Panc1 (cell line): ENCODE results near the gene MAP7. TPM values are rescaled to one million over a fixed set of nuclear protein-coding genes. Genes with fewer than 3 reads are reported as not detected.

ENCODE experiments used
- ATAC-seq: fragments of 200-7000 bp; cut with Tn5 transposase; 2 replicates; pipeline ENCODE4 v1.9.1; 2020; ENCODE audit warnings: mild to moderate bottlenecking, moderate library complexity
- BruUV-seq: library from RNA; stranded (reverse); fragments of 400-500 nt; replicated peaks from 2 replicates; lab custom pipeline; 2021; lab: Mats Ljungman, UMichigan
- CTCF ChIA-PET: fragments of 300-600 bp; sonication (Branson Sonifier 250); formaldehyde crosslinking; loops from one replicate; lab custom pipeline; 2022; ENCODE audit warnings: antibody characterized with exemption; lab: Charles Lee
- POLR2A ChIA-PET: fragments of 300-600 bp; sonication (Branson Sonifier 250); formaldehyde crosslinking; loops from one replicate; lab custom pipeline; 2022; ENCODE audit warnings: antibody characterized with exemption; lab: Charles Lee
- DNase-seq: peaks from one replicate; pipeline ENCODE4 v3.0.0-alpha.2; 2010; ENCODE audit warnings: low read depth, low spot score
- H3K27ac ChIP-seq: 2 replicates; pipeline ENCODE4 v1.5.1; 2011; ENCODE audit warnings: mild to moderate bottlenecking, low read length, inconsistent platforms
- H3K27me3 ChIP-seq: fragments of 200-500 bp; sonication (Bioruptor generic); 2 replicates; pipeline ENCODE4 v1.6.0; 2014; ENCODE audit warnings: low read length, inconsistent platforms; ENCODE audit not compliant: control insufficient read depth, insufficient read depth
- H3K36me3 ChIP-seq: fragments of 200-500 bp; sonication (Bioruptor generic); 2 replicates; pipeline ENCODE4 v1.5.1; 2014; ENCODE audit warnings: inconsistent platforms, mild to moderate bottlenecking, low read length, moderate library complexity; ENCODE audit not compliant: control insufficient read depth, insufficient read depth
- H3K4me1 ChIP-seq: 2 replicates; pipeline ENCODE4 v1.5.1; 2011; ENCODE audit warnings: inconsistent platforms, mild to moderate bottlenecking, low read length, moderate library complexity; ENCODE audit not compliant: control insufficient read depth, insufficient read depth
- H3K4me3 ChIP-seq, 2 experiments: 2 replicates each; pipeline ENCODE4 v1.5.1; 2011 to 2012; ENCODE audit warnings: low read depth in 2 of 2, low read length in 2 of 2, mild to moderate bottlenecking in 2 of 2, inconsistent platforms in 1 of 2, moderate library complexity in 1 of 2
- H3K9me3 ChIP-seq: fragments of 200-500 bp; sonication (Bioruptor generic); 2 replicates; pipeline ENCODE4 v1.5.1; 2014; ENCODE audit warnings: low read depth, mild to moderate bottlenecking, inconsistent platforms, low read length, moderate library complexity; ENCODE audit not compliant: control insufficient read depth, insufficient read depth
- POLR2AphosphoS5 ChIP-seq: IDR thresholded peaks from 2 replicates; pipeline ENCODE4 v1.6.1; 2012; ENCODE audit warnings: mild to moderate bottlenecking, low read depth, low read length, moderate library complexity
- REST ChIP-seq, 2 experiments: IDR thresholded peaks; 2 replicates each; pipeline ENCODE4 v1.6.1; 2011 to 2012; ENCODE audit warnings: low read depth in 2 of 2, control low read depth in 1 of 2, low read length in 1 of 2, mild to moderate bottlenecking in 1 of 2, moderate library complexity in 1 of 2; ENCODE audit not compliant: insufficient read depth in 1 of 2
- SIN3A ChIP-seq: IDR thresholded peaks from 2 replicates; pipeline ENCODE4 v1.6.1; 2012; ENCODE audit warnings: low read depth, mild to moderate bottlenecking, low read length, moderate library complexity, borderline replicate concordance; ENCODE audit not compliant: insufficient read depth
- TCF7L2 ChIP-seq: IDR thresholded peaks from 2 replicates; pipeline ENCODE4 v1.6.1; 2011; ENCODE audit warnings: mild to moderate bottlenecking, low read depth, low read length, inconsistent platforms
- in situ Hi-C: cut with HindIII; loops from 2 replicates; pipeline ENCODE4 v1.10.0; 2016; ENCODE audit warnings: low sequenced_read_pairs, low pct_unique_long_range_greater_than_20kb
- intact Hi-C: fragments of 100-400 bp; cut with micrococcal nuclease; formaldehyde crosslinking; loops from one replicate; pipeline ENCODE4 v1.10.0; 2022; ENCODE audit not compliant: unreplicated experiment
- total RNA-seq: library from RNA; stranded (reverse); gene quantifications from one replicate; pipeline ENCODE4 v1.2.1, GENCODE V29; 2021; ENCODE audit not compliant: unreplicated experiment
- TF ChIP-seq, protein P1 (sequence below): fragments of 450-650 bp; IDR thresholded peaks from 2 replicates; pipeline ENCODE4 v1.5.1; 2017; ENCODE audit warnings: mild to moderate bottlenecking

MAP7 gene
- total RNA-seq, 1 experiment from 2014 or later = 1.8 TPM

GRCh38 chr6:136404627-136405419 lies 145.4 kb downstream of the MAP7 start:
- POLR2A ChIA-PET = no interaction called here
- no peaks in the 10 kb centered on the region for H3K36me3 ChIP-seq

DNA sequence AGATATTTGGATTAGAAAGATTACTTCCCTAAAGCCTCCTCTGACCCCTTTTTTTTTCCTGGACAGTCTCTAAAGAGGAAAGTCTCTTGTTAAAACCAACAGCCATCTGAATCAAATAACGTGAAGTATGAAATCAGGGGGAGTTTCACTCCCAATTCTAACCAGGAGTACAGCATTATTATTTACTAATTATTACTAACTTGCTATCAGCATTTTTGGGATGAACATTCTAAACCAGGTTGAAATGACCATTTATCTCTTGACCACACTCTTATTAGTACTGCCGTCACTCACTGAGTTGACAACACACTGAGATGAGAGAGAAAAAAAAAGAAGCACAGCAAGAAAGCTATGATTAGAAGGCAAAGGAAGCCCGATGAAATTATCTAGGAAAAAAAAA lies 146.2 kb downstream of the MAP7 start:
- H3K9me3 ChIP-seq = no peaks in the 10 kb centered on the region
- BruUV-seq = no TSS peak
- ChIA-PET CTCF (no interaction called here), POLR2A (no interaction called here)
- DNase-seq (no peak), ATAC-seq (no peak)
- H3K27me3 ChIP-seq = no peaks in the 10 kb centered on the region
- H3K4me1 ChIP-seq = no peaks in the 10 kb centered on the region; the same call in 1 of the 2 replicates
- no peak overlapping the region for H3K4me3 ChIP-seq
- no peak overlapping the region for H3K27ac ChIP-seq
- TF ChIP-seq, protein P1, sequence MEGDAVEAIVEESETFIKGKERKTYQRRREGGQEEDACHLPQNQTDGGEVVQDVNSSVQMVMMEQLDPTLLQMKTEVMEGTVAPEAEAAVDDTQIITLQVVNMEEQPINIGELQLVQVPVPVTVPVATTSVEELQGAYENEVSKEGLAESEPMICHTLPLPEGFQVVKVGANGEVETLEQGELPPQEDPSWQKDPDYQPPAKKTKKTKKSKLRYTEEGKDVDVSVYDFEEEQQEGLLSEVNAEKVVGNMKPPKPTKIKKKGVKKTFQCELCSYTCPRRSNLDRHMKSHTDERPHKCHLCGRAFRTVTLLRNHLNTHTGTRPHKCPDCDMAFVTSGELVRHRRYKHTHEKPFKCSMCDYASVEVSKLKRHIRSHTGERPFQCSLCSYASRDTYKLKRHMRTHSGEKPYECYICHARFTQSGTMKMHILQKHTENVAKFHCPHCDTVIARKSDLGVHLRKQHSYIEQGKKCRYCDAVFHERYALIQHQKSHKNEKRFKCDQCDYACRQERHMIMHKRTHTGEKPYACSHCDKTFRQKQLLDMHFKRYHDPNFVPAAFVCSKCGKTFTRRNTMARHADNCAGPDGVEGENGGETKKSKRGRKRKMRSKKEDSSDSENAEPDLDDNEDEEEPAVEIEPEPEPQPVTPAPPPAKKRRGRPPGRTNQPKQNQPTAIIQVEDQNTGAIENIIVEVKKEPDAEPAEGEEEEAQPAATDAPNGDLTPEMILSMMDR = no peak
- no peak for TF ChIP-seq SIN3A
- no peak for TF ChIP-seq TCF7L2
- TF ChIP-seq POLR2AphosphoS5 = no peak
- TF ChIP-seq REST (IDR thresholded peaks at IDR 0.05; ENCODE audit: insufficient read depth in 1 of 2, low read depth in 2 of 2, low read length in 1 of 2) = no peak
- no peaks in the 10 kb centered on the region for H3K36me3 ChIP-seq
- in situ Hi-C loops = no loop called here
- intact Hi-C loops = no loop called here

More at GRCh38 chr6:136404627-136405419, 145.4 kb downstream of the MAP7 start:
- Histone ChIP-seq H3K27me3 (no peaks in the 10 kb centered on the region), H3K9me3 (no peaks in the 10 kb centered on the region), H3K4me3 (no peak overlapping the region), H3K27ac (no peak overlapping the region), H3K4me1 (no peaks in the 10 kb centered on the region; the same call in 1 of the 2 replicates)
- ATAC-seq (no peak), DNase-seq (no peak)
- CTCF ChIA-PET = no interaction called here
- intact Hi-C loops (no loop called here), in situ Hi-C loops (no loop called here)
- BruUV-seq = no TSS peak
- no peak for TF ChIP-seq TCF7L2
- TF ChIP-seq, protein P1 = no peak
- TF ChIP-seq POLR2AphosphoS5 = no peak
- no peak for TF ChIP-seq SIN3A
- TF ChIP-seq REST (IDR thresholded peaks at IDR 0.05; ENCODE audit: insufficient read depth in 1 of 2, low read depth in 2 of 2, low read length in 1 of 2) = no peak
